C1 segment of cervical spinal cord (tissue), 14 donors: ENCODE data around the gene METTL13.
A peak's percentile ranks its signal among the peaks of the same experiment; 100 is the strongest.

Experiments used
- DNase-seq, 14 donors: peaks; one replicate each; lab custom pipeline; 2025; lab: John Stamatoyannopoulos, UW

The METTL13 gene

DNA sequence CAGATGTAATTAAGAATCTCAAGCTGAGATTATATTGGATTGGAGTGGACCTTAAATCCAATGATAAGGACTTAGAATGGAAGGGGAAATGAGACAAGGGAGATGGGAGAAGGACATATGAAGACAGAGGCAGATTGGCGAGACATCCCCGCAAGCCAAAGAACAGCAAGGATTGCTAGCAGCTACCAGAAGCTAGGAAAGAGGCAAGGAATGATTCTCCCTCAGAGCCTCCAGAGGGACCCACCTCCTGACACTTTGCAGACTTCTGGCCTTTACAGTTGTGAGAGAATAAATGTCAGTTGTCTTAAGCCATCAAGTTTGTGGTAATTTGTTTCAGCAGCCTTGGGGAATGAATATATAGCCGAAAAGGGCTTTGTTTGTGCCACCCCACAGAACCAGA lies 20.7 kb downstream of the METTL13 start:
- peak in 2 of 14 donors; percentile 10 to 17 for DNase-seq

DNA sequence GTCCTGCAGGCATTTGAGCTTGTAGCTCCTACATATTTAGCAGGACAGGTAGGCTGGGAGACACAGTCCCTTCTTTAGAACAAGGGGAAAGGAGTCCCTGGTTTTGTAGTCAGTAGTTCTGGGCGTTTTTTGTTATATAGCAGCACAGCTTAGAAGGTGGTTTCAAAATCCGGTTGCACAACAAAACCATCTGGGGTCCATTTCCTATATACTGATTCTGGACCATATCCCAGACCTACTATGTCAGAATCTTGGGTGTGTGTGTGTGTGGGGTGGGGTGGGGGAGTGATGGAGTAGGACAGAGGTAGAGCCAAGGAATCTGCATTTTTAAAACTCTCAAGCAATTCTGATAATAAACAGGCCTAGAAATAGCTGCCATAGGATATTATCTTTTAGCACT lies 21.6 kb downstream of the METTL13 start:
- peak in 1 of 14 donors; percentile 2 for DNase-seq

DNA sequence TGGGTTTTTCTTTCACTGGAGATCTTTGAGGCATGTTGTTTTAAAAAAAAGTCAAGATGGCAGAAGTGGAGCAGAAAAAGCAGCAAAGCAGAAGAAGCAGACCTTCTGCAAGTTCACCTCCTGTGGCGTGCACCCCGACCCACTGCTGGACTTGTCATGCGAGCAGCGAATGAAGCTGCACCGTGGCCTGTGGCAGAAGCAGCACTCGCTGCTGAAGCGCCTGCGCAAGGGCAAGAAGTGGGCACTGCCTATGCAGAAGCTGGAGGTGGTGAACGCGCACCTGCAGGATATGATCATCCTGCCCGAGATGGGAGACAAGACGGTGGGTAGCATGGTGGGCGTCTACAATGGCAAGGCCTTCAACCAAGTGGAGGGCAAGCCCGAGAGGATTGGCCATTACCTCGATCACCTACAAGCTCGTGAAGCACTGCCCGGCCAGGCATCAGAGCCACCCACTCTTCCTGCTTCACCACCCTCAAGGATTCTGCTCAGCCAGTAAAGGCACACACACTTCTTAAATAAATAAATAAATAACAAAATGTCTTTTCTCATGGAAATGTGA lies 22.1 kb downstream of the METTL13 start:
- no peak for DNase-seq

DNA sequence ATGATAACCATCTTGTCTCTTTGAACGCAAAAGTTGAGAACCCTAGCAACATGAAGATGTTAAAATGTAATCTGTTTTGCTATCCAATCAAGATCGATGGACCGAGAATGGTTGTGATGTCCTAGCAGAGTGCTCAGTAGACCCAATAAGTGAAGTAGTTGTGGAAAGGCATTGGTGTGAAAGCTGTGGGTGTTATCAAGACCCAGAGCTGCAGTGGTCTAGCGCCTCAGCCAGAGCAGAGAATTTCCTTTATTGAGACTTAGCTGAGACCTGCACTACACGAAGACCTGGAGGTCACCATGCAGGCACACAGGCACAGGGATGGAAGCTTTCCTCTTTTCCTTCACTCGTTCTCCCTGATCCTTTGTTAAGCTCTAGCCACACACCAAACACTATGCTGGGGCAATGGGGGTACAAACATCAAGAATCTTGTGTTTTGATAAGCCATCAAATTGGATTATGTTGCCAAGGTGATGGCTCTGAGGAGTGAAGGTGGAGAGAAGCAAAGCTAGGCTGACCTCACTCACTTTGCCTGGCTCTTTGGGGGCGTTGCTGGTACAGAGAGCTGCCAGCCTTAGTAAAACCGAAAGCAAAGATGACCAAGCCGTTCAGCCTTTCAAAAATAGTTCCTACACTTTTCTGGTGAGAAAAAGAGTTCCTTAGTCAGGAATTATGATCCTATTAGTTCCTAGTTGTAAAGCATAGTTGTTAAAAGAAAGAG lies 24.1 kb downstream of the METTL13 start:
- DNase-seq: no peak

DNA sequence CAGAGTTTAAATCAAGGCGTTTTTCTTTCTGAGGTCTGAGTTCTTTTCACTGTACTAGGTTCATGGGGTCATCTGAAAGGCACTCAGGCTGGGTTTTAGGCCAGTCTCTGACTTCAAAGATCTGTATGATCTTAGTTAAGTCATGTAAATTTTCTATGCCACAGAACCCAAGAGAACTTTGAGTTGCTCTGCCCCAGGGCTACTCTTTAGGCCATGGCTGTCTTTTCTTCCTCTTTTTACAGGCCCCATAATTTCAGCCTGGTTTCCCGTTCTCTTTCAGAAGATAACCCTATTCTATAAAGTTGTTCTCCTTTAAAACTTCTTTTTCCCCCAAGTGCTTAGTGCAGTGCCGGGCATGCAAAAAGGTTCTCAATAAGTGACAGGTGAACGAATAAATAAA lies 26.1 kb downstream of the METTL13 start:
- no peak for DNase-seq

DNA sequence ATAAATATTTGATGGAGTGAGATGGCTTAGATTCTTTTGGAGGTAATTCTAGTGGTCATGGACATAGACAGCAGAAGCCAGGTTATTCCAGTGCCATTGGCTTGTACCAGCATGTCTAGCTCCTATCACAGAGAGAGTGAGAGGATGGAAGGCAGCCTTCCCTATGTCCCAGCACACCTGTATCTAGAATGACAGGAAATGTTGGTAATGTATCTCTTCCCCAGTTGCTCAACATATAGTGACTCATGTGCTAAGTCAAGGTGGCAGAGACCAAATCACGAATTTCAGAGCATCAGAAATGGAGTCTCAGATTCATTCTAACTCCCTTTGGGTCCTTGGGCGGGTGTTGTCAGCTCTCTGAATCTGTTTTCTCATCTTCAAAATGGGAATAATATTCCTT lies 28.4 kb downstream of the METTL13 start:
- DNase-seq: no peak

DNA sequence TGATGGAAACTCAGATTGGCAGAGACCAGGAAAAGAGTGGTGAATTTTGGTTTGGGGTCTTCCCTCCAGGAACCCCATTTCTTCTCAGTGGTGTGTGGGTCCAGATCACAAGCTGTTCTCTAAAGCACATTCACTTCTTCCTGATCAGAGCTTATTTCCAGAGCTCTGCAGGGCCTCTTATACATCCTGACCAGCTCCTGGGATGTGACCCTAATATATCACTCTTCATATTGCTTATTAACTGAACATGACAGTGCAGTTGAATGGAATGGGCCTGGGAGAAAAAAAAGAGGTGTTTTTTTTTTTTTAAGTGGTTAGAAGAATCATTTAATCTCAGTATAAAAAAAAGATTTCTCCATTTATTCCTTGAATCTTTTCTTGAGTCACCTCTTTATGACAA lies 30.2 kb downstream of the METTL13 start:
- DNase-seq: peak in 1 of 14 donors; percentile 34

DNA sequence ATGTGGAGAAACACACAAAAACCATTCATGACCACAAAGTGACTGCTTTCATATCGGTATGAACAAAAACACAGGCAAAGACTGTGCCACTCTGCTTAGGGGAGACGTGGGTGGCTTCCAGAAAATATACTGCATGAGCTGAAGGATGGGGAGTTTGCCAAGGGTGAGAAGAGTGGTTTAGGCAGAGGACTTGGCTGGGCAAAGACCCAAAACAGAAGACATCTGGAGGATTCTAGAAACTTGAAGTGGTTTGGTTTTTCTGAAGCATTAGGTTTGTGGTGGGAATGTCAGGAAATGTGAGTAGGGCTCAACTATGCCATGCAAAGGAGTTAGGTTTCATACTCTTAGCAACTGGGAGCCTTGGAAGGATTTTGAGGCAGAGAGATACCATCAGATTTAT lies 33.2 kb downstream of the METTL13 start:
- no peak for DNase-seq

DNA sequence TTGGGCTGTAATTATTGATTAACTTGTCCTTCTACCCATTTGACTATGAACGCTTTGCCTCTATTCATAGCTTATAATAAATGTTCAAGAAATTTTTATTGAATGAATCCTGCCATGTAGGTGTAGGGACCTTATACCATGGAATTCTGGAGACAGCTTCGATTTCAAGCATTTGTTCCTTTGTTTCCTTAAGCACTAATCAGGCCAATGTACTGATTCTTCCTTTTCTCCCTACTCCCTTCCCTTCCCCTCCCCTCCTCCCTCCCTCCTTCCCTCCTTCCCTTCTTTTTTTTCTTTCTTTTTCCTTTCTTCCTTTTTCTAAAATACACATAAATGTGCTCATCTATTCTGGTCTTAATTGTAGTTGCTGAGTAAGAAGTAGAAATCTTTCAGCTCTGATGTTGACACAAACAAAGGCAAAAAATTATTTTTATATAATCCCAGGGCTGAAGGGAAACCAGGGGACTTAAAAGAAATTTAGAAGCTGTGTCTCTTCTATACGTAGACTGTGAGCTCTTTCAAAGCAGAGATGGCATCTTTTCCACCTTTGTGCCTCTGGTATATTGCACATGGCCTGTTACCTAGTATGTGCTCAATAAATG lies 34.9 kb downstream of the METTL13 start:
- DNase-seq: no peak

DNA sequence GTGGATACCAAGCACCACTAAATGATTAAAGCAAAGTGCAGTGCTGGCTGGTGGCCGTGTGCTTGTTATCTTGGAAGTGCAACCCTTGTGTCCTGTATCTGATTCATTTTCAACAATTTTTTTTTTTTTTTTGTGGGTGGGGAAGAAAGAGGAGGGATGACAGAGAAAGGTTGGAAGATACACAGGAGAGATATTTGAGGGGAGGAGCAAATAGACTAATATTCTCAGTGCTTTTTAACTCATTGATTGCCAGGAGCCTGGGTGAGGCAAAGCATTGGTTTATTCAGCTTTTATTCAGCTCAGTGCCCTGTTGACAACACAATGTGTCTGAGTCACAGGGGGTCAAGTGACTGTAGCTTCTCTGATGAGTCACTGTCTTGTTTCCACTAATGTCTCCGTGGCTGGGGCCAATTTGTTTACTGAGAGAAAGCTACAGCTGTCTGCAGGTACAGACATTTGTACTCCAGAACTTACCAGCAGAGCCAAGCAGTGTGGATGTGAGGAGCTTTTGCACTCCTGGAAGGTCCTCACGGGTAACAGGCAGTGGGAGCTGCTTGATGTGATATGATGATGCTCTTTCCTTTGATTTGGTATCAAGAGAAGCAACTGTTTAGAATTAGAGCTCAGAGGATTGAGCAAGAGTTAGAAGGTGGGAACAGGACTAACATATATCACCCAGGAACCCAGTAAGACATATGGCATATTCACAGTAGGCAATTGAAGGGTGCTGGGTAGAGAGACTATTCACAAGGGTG lies 36.2 kb downstream of the METTL13 start:
- DNase-seq: peak in 5 of 14 donors; percentile 8 to 71 (median 24)

DNA sequence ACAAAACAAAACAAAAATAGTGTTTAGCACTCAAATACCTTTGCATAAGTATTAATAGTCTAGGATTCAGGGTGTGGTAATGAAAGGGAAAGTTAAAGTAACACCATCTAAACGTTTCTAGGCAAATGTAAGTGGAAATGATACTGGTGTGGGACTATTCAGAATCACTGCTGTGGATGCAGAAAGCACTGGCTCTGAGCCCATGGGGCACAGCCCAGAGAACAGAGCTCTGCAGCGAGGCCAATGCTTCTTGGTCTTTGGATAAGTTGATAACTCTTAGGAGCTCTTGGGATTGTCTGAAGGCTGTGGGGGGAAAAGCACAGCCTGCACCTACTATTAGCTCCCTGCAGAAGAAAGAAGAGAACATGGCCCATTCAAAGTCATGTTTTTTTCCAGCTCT lies 38.5 kb downstream of the METTL13 start:
- DNase-seq: peak in 3 of 14 donors; percentile 7 to 23 (median 7)

DNA sequence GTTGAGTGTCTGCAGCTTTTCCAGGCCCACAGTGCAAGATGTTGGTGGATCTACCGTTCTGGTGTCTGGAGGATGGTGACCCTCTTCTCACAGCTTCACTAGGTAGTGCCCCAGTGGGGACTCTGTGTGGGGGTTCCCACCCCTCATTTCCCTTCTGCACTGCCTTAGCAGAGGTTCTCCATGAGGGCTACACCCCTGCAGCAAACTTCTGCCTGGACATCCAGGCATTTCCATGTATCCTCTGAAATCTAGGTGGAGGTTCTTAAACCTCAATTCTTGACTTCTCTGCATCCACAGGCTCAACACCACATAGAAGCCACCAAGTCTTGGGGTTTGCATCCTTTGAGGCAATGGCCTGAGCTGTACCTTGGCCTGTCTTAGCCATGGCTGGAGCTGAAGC lies 45.5 kb downstream of the METTL13 start:
- DNase-seq: no peak

DNA sequence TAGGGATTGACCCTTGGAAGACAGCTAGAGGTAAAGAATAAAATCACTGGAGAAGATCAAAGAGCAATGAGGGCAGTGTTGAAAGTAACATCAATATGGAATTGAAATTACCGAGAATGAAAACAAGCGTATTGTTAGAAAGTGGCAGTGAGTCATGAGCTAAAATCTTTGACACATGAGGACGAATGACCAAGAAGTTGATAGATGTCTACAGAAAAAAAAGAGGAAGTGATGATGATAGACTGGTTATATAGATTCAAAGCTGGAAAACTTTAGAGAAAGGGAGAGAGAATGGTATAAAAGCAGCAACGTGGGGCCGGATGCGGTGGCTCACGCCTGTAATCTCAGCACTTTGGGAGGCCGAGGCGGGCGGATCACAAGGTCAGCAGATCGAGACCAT lies 47.3 kb downstream of the METTL13 start:
- DNase-seq: no peak

DNA sequence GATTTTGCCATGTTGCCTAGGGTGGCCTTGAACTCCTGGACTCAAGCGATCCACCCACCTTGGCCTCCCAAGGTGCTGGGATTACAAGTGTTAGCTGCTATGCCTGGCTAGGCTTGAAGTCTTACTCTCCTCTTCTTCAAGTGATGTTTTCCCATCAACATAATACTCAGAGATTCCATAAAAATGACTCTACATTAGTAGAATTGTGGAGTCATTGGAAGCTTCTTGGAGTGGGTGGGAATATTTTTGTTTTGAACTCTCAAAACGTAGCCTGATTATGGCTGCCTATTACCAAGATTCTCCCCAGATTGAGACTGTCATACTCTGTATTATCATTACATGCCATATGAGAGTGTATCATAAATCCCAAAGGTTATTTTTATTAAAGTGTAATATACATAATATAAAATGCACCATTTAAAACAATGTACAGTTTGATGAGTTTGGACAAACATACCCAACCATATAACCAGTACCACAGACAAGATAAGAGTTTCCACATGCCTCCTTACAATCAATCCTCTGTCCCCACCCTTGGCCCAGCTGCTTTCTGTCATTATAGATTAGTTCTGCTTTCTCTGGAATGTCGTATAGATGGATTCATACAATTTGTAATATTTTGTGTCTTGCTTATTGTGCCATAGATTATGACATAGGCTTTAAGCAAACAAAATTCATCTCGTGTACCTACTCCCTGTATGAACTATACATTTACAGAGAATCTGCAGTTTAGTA lies 51.8 kb downstream of the METTL13 start:
- DNase-seq: no peak

DNA sequence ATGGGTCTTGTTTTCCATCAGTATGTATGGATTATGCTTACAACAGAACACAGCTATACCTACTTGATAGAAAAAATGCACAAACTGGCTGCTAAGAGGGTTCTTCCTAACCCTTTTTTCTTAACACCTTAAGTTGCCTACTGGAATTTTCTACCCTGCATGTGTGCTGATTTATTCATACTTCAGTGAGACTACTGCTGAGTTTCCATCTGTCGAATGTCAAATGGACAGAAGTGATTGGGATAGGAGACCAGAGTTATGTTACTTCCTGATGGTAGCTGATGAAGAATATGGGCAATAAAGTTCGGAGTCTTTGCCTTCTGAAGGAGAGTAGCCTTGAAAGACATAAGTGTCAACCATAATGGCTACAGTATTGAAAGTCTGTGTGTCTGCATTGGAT lies 53.4 kb downstream of the METTL13 start:
- peak in 1 of 14 donors; percentile 88 for DNase-seq

DNA sequence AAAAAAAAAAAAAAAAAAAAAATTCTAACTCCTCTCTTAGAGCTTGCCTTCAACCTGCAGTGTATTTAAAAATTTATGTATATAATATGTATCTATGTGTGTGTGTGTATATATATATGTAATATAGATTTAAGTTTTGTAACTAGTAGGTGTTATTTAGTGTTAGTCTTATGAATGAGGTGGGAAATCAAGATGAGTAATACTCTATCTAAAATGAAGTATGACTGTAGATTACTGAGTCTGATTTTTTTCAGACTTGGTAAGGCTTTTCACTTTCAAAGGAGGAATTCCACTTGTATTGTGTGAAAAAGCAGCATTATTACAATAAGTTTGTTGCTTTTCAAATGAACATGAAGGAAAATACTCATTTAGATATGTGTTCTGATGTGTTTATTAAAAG lies 54.4 kb downstream of the METTL13 start:
- no peak for DNase-seq

DNA sequence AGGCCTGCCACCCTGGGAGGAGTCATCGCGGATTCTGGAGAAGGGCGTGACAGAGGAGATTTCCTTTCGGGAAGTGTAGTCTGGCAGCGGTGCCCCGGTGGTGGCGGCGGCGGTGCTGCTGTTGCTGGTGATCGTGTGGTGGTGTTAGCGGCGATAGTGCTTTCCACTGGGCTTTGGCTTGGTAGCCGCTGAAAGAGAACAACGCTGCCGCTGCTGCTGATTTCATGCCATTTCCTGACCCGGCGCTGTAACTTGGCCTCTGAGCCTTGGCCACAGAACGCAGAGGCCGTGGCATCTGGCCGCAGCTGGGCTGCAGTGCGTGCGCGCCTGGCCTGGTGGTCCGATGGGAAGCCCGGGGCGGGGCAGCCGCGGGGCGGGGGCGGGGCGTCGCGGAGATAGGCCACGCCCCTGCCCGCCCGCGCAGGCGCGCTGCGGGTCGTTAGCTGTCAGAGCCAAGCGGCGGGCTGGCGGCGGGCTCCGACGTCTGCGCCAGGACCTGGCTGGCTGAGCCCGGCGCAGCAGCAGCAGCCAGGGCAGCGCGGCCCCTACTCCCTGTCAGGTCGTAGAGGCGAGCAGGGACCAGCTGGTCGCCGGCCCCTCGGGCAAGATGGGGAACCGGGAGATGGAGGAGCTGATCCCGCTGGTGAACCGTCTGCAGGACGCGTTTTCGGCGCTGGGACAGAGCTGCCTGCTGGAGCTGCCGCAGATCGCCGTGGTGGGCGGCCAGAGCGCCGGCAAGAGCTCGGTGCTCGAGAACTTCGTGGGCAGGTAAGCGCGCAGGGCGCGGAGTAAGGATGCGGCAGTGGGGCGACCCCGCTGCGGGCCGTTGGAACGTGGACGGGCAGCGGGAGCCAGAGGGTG lies 59.8 kb downstream of the METTL13 start, which contains the start of gene DNM3:
TSS of gene DNM3 (plus strand) at position 449 of the 861 bp plus-strand sequence. CDS start at position 608, 159 bp downstream.
- DNase-seq: peak; percentile 20 to 94 (median 84)

DNA sequence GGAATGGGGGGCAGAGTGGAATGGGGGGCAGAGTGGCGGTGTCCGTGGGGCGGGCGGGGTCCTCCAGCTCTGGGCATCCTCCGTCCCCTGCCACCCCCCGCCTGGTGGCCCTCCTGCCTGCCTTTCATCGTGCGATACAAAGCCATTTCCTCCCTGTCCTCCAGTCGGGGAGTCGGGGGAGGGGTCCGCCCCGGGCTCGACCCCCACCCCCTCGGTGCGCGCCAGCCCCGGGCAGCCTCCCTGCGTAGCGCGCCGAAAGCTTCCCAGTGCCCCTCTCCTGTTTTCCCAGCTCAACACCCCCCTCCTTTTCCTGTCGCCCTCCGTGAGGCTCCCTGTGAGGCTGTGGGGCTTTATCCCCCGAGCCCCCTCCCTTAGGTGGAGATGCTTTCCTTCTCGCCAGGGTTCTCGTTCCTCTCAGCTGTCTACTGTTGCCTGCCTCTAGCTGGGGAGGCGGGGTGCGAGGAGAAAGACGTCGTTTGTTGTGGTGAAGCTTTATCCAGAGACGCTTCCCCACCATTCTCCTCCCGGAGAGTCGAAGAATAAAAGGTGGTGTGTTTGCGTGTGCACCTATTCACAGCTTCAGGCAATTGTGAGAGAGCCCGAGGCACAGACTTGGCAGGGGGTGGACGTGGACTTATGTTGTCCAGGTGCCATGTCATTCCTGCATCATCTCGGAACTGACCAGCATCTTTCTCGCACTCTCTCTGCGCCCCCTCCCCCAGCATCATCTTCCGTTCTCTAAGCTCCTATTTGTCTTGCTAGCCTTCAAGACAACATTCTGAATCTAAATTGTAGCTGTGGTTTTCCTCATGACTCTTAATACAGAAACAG lies 60.7 kb downstream of the METTL13 start:
- peak in 12 of 14 donors; percentile 34 to 73 (median 48) for DNase-seq

DNA sequence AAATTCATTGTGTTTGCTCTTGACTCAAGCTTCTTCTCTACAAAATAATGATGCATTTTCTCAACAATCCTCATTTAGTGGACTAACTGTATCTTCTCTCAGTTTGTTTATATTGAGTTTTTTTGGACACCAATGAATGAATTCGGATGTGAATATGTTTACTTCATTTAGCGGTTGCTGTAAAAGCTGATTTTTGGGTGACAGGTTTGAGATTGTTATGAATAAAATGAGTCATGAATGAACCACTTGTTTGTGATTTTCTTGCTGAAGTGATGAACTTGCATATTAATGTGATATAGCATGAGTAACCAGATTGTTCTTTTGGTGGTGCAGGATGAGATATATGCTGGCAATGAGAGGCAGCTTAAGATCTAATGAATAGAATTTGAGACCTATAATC lies 62.9 kb downstream of the METTL13 start:
- peak in 1 of 14 donors; percentile 5 for DNase-seq

DNA sequence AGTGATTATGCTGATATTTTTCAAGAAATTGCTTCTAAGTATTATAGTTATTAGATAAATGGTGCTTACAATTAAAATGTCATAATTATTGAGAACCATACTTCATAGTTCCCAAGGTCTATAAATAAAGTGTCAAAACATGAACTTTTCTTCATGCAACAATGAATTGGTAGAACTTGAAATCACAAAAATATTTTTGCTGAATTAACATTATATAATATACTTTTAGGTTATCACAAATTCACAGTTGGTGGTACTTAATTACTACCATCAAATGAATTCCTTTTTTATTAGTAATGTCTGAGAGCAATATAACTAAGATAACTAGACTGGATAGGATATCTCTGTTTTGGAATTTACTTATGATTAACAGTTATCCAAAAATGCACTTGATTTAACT lies 64.5 kb downstream of the METTL13 start:
- no peak for DNase-seq
